ENCODE data around the gene MAPK1.
"Not testable (repeated sequence)": the region's sequence is repeated elsewhere in the genome, so short reads cannot be mapped to it uniquely, and the experiment has no call there.

MAPK1 gene

GRCh38 chr22:21867528-21868266 lies at the start of gene MAPK1:
MAPK1 (minus strand) TSS chr22:21867645; CDS start chr22:21867440, 205 bp downstream.
- peak; percentile 80 for DNase-seq

GRCh38 chr22:21916309-21916918 lies 49.0 kb upstream of the MAPK1 start:
- DNase-seq: no peak

GRCh38 chr22:21915624-21916308 lies 48.3 kb upstream of the MAPK1 start:
- no peak for DNase-seq

- DNase-seq: not testable (repeated sequence)
Measured at GRCh38 chr22:21914033-21914642, 46.7 kb upstream of the MAPK1 start.

- DNase-seq: not testable (repeated sequence)
Measured at GRCh38 chr22:21910367-21910766, 42.9 kb upstream of the MAPK1 start.

- DNase-seq: no peak
Measured at GRCh38 chr22:21909871-21910270, 42.4 kb upstream of the MAPK1 start.

- DNase-seq: no peak
Measured at GRCh38 chr22:21907638-21908522, 40.4 kb upstream of the MAPK1 start.

GRCh38 chr22:21905234-21905633 lies 37.8 kb upstream of the MAPK1 start:
- DNase-seq: not testable (repeated sequence)

GRCh38 chr22:21904250-21904789 lies 36.9 kb upstream of the MAPK1 start:
- DNase-seq: no peak

GRCh38 chr22:21903283-21903682 lies 35.8 kb upstream of the MAPK1 start:
- no peak for DNase-seq

GRCh38 chr22:21902296-21903087 lies 35.0 kb upstream of the MAPK1 start:
- no peak for DNase-seq

GRCh38 chr22:21898354-21898896 lies 31.0 kb upstream of the MAPK1 start:
- no peak for DNase-seq

- DNase-seq: no peak
Measured at GRCh38 chr22:21896951-21897513, 29.6 kb upstream of the MAPK1 start.

GRCh38 chr22:21896275-21896674 lies 28.8 kb upstream of the MAPK1 start:
- DNase-seq: not testable (repeated sequence)

GRCh38 chr22:21894799-21895198 lies 27.4 kb upstream of the MAPK1 start:
- no peak for DNase-seq

- no peak for DNase-seq
Measured at GRCh38 chr22:21889251-21889990, 22.0 kb upstream of the MAPK1 start.

- DNase-seq: no peak
Measured at GRCh38 chr22:21887841-21888240, 20.4 kb upstream of the MAPK1 start.

- not testable (repeated sequence) for DNase-seq
Measured at GRCh38 chr22:21883930-21884329, 16.5 kb upstream of the MAPK1 start.

- DNase-seq: not testable (repeated sequence)
Measured at GRCh38 chr22:21882754-21883333, 15.4 kb upstream of the MAPK1 start.

Data from DMS53 (cell line).